Colonic mucosa (tissue), 4 donors: ENCODE data around the gene SYK. TPM values are rescaled to one million over a fixed set of nuclear protein-coding genes. Genes with fewer than 3 reads are reported as not detected.

Source experiments
- DNase-seq: peaks from one replicate; pipeline ENCODE4 v3.0.0-alpha.2; 2020
- H3K27ac ChIP-seq: fragments of 200-600 bp; one replicate; pipeline ENCODE4 v1.8.0; 2021
- H3K27me3 ChIP-seq: fragments of 200-600 bp; one replicate; pipeline ENCODE4 v1.8.0; 2021
- H3K36me3 ChIP-seq: fragments of 200-600 bp; one replicate; pipeline ENCODE4 v1.8.0; 2021
- H3K4me1 ChIP-seq: fragments of 200-600 bp; one replicate; pipeline ENCODE4 v1.8.0; 2021; ENCODE audit warnings: mild to moderate bottlenecking
- H3K4me3 ChIP-seq: fragments of 200-600 bp; one replicate; pipeline ENCODE4 v1.8.0; 2021
- H3K9ac ChIP-seq, 2 donors: one replicate each; pipeline ENCODE4 v1.7.0; 2013; ENCODE audit warnings: control low read depth in 2 of 2, low read depth in 2 of 2, low read length in 2 of 2
- H3K9me3 ChIP-seq: fragments of 200-600 bp; one replicate; pipeline ENCODE4 v1.8.0; 2021
- CTCF ChIP-seq: fragments of 200-600 bp; IDR thresholded peaks from one replicate; pipeline ENCODE4 v1.8.0; 2022; ENCODE audit warnings: antibody characterized with exemption, mild to moderate bottlenecking
- intact Hi-C: fragments of 100-400 bp; cut with DNase I; formaldehyde crosslinking; loops from one replicate; pipeline ENCODE4 v1.14.1; 2022
- total RNA-seq, 2 donors: library from RNA; stranded (reverse); fragmentation: NEBNext Ultra II Directional in 1 of 2; extraction: Animal tissue kit (Norgen Biotek cat#: 25700) in 1 of 2; gene quantifications; one replicate each; pipeline ENCODE4 v1.2.1, GENCODE V29; 2021
- donor health status: healthy.
- donor health status: DM: no; HTN: no; CAD: no.
- donor health status: DM: no; HTN: no; CAD: no.

The SYK gene
- total RNA-seq, 2 donors from 2014 or later: 58.1 to 92.6 TPM

DNA sequence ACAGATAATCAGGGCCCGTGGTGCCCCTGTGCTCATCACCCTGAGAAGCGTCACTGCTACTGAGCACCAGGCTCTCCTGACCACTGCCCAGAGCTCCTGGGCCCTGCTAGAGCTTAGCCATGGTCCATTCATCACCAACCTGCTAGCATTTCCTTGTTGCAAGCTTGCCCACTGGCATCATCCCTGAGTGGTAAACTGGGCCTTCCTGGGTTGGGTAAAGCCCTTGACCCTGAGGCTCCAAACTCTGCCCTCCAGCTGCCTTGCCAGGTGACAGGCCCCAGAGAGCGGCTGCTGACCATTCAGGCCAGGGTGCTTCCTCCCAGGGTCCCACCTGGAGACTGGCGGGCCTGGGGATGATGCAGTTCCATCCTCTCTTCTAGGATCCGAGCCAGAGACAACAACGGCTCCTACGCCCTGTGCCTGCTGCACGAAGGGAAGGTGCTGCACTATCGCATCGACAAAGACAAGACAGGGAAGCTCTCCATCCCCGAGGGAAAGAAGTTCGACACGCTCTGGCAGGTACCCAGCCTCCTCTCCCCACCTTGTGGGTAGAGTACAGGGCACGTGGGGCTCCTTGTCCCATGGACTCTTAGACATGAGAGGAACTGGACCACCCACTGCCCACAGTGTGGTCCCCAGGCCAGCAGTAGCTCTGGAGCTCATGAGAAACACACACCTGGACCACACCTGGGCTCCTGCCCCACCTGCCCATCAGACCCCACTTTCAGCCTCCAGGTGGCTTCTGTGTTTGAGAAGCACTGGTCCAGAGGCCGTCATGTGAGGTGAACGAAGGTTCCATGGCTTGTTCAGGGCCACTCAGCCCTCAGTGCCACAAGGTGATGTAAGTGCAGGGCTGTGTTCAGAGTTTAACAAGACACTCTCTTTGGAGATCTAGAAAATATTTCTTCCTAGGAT, 60.5 kb downstream of the SYK start:
- Histone ChIP-seq H3K9ac (no peak overlapping the region), H3K4me3 (no peak overlapping the region), H3K36me3 (no peaks in the 10 kb centered on the region), H3K9me3 (no peaks in the 10 kb centered on the region), H3K27me3 (no peaks in the 10 kb centered on the region), H3K27ac (no peak overlapping the region), H3K4me1 (no peaks in the 10 kb centered on the region)
- TF ChIP-seq CTCF: no peak
- intact Hi-C loops: no loop called here
- no peak for DNase-seq

GRCh38 chr9:90864779-90865178, 63.2 kb downstream of the SYK start:
- Histone ChIP-seq H3K4me3 (no peak overlapping the region), H3K27me3 (no peaks in the 10 kb centered on the region), H3K36me3 (no peaks in the 10 kb centered on the region), H3K27ac (no peak overlapping the region), H3K4me1 (no peaks in the 10 kb centered on the region), H3K9ac (no peak overlapping the region), H3K9me3 (no peaks in the 10 kb centered on the region)
- no peak for TF ChIP-seq CTCF
- intact Hi-C loops: no loop called here
- no peak for DNase-seq

GRCh38 chr9:90867101-90867500, 65.5 kb downstream of the SYK start:
- Histone ChIP-seq H3K36me3 (no peaks in the 10 kb centered on the region), H3K4me3 (no peak overlapping the region), H3K27ac (no peak overlapping the region), H3K9ac (no peak overlapping the region), H3K27me3 (no peaks in the 10 kb centered on the region), H3K4me1 (no peaks in the 10 kb centered on the region), H3K9me3 (no peaks in the 10 kb centered on the region)
- DNase-seq: no peak
- no peak for TF ChIP-seq CTCF
- intact Hi-C loops: no loop called here

- no peak overlapping the region for H3K4me3 ChIP-seq
- no peak overlapping the region for H3K9ac ChIP-seq
- no peaks in the 10 kb centered on the region for H3K9me3 ChIP-seq
- no peak overlapping the region for H3K27ac ChIP-seq
- H3K4me1 ChIP-seq: no peaks in the 10 kb centered on the region
- intact Hi-C loops: no loop called here
- DNase-seq: no peak
- H3K27me3 ChIP-seq: no peaks in the 10 kb centered on the region
- H3K36me3 ChIP-seq: no peaks in the 10 kb centered on the region
- no peak for TF ChIP-seq CTCF
Measured at GRCh38 chr9:90868555-90868954, 66.9 kb downstream of the SYK start.

GRCh38 chr9:90869361-90869760, 67.7 kb downstream of the SYK start:
- no peak for TF ChIP-seq CTCF
- Histone ChIP-seq H3K9ac (no peak overlapping the region), H3K4me3 (no peak overlapping the region), H3K9me3 (no peaks in the 10 kb centered on the region), H3K36me3 (no peaks in the 10 kb centered on the region), H3K4me1 (no peaks in the 10 kb centered on the region), H3K27me3 (no peaks in the 10 kb centered on the region), H3K27ac (no peak overlapping the region)
- intact Hi-C loops: no loop called here
- DNase-seq: no peak
